HK-2 (cell line): Measurements from ENCODE around the gene SAA4.
A peak's percentile ranks its signal among the peaks of the same experiment; 100 is the strongest.
"Not testable (repeated sequence)": the region's sequence is repeated elsewhere in the genome, so short reads cannot be mapped to it uniquely, and the experiment has no call there.

Experiments
- DNase-seq: peaks from one replicate; pipeline ENCODE4 v3.0.0-alpha.2; 2018; ENCODE audit not compliant: unreplicated experiment

SAA4 gene

DNA sequence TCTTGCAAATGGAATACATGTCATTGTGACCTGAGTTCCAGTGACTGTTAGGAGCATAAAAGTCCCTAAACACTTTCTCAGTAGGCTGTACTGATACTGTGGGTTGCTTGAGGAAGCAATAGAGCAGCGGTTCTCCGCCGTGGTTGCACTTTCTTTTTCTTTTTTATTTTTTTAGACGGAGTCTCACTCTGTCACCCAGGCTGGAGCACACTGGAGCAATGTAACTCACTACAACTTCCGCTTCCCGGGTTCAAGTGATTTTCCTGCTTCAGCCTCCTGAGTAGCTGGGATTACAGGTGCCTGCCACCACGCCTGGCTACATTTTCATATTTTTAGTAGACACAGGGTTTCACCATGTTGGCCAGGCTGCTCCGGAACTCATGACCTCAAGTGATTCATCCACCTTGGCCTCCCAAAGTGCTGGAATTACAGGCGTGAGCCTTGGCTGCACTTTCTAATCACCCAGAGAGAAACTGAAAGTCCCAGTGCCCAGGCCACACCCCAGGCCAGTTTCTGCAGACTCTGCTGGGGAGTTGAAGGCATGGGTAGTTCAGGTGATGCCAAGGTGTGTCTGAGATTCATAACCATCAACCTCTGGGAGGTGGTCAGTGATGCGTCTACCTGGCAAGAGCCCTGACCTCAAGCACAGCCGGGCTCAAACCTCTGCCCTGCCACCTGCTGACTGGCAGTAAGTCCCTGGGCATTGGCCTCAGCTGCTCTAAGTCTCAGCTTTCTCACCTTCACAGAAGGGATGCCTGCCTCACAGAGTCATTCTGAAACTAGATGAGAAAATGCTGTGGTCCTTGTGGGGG, 10.0 kb upstream of the SAA4 start:
- not testable (repeated sequence) for DNase-seq

DNA sequence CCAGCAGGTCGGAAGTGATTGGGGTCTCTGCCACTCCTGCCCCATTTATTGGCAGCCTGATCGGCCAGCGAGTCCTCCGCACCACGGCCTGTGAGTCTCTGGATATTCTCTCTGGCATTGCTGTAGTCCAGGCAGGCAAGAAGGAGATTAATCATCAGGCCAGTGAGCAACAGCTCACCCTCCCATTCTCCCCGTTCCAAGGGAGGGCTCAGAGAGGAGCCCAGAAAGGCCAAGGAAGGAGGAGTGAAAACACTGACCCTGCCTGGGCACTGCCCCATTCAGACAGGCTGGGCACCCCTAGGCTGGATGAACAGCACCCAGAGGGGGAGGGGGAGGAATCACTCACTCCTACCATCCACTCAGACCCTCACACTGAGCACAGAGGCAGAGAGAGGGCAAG, 8.8 kb upstream of the SAA4 start:
- DNase-seq, result peak; percentile 4

DNA sequence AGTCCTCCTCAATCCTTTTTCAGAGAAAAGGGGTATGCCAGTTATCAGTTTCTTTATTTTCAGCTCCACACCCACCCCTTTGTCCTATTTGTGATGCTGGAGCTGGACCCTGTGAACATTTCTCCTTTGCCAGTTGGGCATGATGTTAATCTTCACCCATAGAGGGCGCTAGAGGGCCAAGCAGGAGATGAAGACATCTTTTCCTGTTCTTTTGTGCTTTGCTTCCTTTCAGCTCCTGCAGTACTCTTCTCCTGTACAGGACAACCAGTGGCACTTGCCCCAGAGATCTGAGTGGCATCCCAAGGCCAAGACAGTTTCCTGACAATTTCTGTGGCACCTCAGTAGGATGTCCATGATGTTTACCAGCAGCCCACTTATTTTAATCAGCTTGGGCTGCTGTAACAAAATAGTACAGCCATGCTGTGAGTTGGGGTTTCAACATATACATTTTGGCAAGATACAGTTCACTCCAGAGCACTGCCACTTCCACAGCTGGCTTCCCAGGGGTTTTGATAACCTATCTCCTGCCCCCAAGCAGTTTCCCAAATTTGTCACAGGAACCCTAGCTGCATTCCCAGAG, 7.3 kb upstream of the SAA4 start:
- peak; percentile 50 for DNase-seq

DNA sequence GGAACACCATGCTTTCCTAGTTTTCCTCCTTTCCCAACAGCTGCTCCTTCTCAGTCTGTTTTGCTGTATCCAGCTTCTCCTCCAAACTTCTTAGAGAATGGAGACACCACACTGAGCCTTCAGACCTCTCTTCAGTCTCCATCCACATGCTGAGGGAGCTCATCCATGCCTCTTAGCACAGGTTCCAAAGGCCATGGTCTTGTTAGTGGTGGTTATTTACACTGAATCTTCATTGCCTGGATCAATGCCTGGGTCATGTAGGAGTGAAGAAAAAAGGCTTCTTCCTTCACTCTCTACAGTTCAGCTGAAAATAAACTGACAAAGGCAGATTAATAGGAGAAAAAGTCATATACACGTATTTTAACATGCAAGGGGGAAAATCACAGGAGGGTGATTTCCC, 3.1 kb upstream of the SAA4 start:
- no peak for DNase-seq

DNA sequence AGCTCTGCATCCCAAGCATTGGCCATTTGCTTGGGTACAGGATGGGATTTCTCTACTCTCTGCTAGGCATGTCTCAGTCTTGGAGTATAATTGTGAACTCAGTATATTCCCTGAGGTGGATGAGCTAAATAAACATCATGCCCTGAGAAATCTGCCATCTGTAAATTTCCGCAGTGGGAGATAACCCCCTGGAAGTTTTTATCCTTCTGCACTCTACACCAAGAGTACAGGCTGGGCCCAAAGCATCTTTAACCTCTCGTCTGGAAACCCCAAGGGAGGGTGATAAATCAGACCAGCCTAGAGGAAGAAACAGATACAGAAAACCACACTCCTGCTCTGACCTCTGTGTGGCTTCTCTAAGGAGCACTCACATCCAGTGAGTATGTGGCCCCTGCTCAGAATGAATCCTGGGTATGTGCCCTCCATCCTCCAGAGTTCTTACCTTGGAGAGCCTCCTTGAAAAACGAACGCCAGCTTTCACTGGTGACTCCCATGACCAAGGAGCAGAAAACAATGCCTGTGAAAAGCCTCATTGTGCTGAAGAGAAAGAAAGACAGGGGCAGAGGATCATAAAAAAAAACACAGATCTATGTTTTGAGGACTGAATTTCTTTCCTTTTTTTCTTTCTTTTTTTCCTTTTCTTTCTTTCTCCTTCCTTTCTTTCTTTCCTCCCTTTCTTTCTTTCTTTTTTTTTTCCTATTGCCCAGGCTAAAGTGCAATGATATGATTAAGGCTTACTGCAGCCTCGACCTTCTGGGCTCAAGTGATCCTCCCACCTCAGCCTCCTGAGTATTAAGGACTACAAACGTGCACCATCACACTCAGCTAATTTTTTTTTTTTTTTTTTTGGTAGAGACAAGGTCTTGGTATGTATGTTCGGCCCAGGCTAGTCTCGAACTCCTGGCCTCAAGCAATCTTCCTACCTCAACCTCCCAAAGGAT, 938 bp downstream of the SAA4 start:
- no peak for DNase-seq

DNA sequence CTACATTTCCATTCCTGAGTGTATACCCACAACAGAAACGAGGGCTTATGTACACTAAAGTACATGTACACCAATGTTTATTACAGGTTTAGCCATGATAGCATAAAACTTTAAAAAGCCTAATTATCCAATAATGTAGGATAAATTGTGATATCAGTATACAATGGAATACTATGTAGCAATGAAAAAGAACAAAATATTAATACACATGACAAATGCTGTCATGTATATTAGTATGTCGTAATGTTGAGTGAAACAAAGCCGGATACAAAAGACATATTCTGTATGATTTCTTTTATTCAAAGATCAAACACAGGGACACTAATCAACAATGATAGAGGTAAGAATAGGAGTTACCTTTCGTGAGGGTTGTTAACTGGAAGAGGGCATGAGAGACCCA, 2.7 kb downstream of the SAA4 start:
- no peak for DNase-seq

DNA sequence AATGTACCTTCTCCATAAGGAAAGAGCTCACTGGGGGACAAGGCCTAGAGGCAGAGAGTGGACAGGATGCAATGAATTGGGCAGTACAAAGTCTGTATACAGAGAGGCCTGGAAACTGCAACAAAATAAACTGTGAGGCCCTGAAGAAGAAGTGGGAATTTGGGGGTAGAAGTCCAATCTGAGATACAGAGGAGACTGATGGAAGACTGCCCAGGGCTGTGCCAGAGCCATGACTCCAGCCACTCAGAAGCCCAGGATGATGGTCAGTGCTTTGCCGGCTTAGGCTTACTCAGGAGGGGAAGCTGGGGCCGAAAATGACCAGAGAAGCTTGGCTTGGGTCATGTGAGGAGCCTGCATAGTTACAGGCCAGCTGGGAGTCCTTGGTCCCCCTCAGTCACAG, 5.7 kb downstream of the SAA4 start:
- no peak for DNase-seq

DNA sequence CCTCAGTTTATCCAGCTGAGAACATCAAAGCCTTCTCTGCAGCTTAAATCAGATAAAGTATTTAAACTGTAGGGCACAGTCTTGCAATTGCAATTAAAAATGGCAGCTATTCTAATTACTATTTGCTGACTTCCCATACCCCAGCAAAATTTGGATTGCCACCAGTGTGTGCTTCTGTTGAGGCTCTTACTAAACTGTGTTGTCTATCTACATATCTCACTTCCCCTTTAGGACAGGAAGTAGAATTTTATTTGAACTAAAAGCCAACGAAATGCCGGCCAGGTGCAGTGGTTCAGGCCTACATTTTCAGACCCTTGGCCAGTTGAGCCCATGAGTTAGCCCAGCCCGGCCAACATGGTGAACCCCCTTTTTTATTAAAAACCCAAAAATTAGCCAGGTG, 7.1 kb downstream of the SAA4 start:
- no peak for DNase-seq

DNA sequence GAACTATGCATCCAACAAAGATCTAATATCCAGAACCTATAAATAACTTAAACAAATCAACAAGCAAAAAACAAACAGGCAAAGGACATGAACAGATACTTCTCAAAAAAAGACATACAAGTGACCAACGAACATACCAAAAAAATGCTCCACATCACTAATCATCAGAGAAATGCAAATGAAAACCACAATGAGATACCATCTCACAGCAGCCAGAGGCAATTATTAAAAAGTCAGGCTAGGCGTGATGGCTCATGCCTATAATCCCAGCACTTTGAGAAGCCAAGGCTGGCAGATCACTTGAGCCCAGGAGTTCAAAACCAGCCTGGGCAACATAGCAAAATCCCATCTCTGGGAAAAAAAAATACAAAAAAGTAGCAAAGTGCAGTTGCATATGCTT, 10.7 kb downstream of the SAA4 start:
- DNase-seq, result no peak

DNA sequence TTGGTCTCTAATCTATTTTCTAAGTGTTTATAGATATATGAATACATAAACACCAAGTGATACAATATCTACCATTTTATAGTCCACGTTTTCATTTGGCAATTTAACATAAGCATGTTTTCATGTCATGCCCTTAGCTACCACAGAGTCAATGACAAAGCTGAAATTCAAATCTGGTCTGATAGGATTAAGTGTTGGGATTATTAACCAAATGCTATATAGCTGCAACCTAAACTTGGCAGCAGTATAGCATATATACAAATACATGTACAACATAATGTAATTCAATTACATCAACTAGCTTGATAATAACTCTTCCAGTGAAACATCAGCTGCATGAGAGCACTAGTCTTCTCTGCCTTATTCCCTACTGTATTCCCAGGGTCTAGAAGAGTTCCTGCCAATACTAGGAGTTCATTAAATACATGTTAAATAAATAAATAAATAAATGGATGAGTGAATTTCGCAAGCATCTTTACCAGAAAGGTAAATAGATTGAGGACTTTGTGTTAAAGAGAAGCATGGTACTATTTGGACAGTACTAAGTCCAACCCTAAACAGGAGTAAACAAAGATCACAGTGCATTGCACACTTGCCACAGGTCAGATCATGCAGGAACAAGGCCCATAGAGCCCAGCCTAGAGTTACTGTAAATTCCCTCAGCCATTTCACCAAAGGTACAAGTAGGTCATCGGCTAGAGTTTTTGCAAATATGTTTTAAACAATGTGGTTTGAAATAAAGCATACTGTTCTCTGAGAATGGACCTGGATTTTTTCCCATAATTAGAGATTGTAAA, 12.8 kb downstream of the SAA4 start:
- no peak for DNase-seq

DNA sequence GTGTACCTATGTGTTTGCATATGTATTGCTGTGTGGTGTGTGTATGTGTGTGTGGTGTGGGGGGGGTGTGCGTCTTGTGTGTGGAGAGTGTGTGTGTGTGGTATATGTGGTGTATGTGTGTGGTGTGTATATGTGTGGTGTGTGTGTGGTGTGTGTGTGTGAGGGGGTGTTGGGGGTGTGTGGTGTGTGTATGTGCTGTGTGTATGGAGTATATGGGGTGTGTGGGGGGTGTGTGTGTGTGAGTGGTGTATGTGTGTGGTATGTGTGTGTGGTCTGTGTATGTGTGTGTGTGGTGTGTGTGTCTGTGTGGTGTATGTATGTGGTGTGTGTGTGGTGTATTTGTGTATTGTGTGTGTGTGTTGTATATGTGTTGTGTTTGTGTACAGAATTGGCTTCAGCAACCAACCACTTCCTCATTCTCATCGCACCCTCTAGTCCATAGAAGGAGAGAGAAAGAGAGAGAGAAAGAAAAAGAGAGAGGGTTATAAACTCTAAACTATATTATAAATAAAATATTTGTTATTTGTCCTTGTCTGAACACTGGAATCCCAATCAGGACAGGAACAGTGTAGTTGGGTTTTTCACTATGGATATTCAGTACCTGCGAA, 13.7 kb downstream of the SAA4 start:
- no peak for DNase-seq

DNA sequence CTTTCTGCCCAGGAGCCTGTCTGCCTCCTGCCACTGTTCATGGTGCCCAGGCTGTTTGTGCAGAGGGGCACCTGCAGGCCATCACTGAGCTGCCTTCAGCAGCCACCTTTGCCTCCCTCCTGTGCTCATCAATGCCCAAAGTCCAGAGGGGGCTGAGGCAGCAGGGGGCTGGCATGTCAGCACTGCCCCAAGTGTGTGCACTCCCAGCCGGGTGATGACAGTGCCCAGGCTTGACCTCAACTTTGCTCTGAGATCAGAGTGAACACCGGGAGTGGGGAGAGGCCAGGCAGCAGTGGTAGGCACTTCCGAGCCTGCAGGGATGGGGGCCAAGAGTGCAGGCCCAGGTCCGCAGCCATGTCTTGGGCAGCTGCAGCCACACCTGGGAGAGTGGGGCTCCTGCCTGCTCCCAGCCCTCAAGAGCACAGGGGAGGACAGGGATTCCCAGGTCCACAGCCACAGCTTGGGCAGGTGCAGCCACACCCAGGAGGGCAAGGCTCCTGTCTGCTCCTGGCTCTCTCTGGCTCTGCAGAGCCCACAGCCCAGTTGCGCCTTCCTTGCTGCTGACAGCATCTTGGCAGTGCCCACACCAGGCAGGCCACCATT, 15.2 kb downstream of the SAA4 start:
- DNase-seq, result no peak

DNA sequence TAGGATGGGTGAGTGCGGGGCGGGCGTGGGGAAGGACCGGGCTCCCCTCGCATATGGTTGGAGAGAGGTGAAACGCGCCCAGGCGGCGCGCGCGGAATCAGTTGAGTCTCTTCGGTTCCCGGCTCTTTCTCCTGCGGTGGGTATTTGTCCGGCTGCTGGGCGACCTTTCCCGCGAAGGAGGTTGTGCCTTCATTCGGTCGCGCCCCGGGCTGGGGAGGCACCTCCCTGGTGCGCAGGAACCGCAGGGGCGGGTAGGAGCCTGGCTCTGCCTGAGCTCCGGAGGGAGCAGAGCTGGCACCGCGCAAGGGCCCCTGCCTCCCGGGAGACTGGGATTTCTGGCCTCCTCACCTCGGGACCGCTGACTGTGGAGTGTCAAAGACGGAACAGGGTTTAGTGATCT, 27.5 kb downstream of the SAA4 start:
- no peak for DNase-seq

DNA sequence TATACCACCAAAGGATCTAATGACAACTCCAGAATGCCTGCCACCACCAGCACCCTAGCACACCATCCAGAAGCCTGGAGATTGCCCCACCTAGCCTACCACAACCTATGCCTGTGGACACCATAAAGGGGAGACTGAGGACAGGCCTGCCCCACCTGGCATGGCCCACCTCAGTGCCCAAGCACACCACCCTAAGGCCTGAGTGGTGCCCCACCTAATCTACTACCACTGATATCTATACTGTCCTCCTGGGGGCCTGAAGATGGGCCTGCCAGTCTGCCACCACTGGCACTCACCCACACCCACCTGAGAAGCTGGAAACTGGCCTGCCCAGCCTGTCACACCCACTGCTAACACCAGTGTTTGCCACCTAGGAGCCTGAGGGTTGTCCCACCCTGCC, 31.8 kb downstream of the SAA4 start:
- no peak for DNase-seq

DNA sequence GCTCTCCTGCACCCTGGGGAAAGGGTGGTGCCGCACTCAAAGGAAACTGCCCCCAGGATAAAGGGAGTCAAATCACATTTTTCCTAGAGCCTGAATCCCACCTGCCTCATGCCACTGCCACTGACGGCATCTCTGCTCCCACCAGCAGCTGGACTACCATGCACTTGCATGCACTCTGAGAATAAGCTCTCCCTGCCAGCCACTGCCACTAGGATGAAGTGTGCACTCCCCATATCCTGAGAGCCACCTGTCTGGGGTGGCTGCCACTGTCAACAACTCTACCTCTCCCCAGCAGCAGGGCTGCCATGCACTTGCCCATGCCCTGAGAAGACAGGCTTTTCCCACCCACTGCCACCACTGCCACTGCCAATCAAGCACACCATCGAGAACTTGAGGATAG, 32.4 kb downstream of the SAA4 start:
- no peak for DNase-seq

DNA sequence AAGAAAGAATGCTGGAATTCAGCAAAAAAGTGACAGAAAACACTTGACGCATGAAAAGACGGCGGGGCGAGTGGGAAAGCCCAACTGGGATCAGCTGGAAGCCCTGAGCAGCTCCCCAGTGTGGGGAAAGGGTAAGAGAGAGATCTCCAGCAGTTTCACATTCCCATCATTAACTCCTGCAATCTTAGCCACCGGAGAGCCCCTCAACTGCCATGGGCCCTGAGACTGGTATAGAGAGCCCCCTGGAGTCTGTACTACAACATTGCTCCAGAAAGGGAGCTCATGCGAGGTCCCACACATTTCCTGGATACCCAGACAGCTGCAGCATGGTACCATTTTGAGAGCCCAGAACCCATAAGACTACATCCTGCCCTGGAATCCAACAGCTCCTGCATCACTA, 32.9 kb downstream of the SAA4 start:
- peak; percentile 2 for DNase-seq

DNA sequence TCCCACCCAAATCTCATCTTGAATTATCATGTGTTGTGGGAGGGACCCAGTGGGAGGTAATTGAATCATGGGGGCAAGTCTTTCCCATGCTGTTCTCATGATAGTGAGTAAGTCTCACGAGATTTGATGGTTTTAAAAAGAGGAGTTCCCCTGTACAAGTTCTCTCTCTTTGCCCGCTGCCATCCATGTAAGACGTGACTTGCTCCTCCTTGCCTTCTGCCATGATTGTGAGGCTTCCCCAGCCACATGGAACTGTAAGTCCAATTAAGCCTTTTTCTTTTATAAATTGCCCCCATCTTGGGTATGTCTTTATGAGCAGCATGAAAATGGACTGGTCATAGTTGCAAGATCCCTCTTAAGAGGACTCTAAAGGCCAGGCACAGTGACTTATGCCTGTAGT, 38.9 kb downstream of the SAA4 start:
- DNase-seq, result not testable (repeated sequence)

DNA sequence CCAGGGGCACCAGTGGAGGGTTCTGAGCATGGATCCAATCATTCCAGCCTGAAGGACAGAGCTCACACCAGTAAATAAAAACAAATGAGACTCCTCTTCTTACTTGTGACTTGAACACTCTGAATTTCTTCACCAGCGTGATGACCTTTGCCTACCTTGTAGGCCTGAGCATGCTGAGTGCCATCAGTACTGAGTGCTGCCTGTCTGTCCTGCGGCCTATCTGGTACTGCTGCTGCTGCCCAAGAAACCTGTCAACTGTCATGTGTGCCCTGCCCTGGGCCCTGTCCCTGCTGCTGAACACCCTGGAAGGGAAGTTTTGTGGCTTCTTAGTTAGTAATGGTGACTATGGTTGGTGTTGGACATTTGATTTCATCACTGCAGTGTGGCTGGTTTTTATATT, 40.1 kb downstream of the SAA4 start:
- DNase-seq, result no peak

DNA sequence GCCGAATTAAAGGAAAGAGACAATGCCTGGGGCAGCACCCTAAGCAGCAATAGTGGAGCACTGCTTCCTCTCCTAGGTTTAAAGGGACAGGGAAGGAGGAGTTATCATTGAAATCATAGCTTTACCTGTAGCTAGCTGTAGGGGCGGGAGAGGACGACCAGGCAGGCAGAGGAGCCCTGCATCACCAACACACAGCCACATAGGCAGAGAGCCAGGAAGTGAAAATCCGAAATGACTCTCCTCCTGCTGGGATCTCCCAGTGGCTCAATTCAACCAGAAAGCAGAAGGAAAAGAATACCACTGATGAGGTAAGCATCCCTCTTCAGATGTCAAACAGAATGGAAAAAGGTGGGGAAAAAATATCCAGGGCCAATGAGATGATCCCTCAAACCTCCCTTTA, 43.6 kb downstream of the SAA4 start:
- no peak for DNase-seq

DNA sequence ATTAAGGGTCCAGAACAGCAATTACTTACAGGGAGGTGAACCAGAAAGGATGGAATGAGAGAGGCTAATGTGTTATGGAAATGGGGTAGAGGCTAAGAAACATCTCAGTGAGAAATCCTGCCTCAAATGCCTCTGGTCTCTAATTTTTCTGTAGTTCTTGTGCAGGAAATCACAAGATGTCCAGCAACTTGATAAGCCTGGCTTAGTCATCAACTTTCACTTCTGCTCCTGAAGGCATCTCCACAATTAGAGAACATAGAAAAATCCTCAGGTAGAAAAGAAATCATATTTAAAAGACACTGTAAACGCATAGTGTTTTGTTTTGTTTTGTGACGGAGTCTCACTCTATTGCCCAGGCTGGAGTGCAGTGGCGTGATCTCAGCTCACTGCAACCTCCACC, 45.2 kb downstream of the SAA4 start:
- no peak for DNase-seq
